Stimulated activated CD4-positive, alpha-beta T cell treated with anti-CD3 and anti-CD28 coated beads, Interleukin-2, amount 100 ng/mL, for 48 hours (primary cell): ENCODE measurements around the gene DLG1.

Experiments used
- DNase-seq, 2 donors: peaks; one replicate each; pipeline ENCODE4 v3.0.0-alpha.2; 2020

Gene DLG1

DNA sequence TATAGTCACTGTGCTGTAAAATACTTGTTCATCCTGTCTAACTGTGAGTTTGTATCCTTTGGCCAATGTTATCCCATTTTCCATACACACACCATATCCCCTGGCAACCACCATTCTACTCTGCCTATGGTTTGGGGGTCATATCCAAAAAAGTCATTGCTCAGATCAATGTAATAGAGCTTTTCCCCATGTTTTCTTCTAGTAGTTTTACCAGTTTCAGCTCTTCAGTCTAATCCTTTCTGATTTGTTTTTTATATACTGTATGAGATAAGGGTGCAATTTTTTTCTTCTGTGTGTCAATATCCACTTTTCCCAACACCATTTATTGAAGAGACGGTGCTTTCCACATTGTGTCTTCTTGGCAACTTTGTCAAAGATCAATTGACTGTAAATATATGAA lies 14.0 kb upstream of the DLG1 start:
- no peak for DNase-seq

DNA sequence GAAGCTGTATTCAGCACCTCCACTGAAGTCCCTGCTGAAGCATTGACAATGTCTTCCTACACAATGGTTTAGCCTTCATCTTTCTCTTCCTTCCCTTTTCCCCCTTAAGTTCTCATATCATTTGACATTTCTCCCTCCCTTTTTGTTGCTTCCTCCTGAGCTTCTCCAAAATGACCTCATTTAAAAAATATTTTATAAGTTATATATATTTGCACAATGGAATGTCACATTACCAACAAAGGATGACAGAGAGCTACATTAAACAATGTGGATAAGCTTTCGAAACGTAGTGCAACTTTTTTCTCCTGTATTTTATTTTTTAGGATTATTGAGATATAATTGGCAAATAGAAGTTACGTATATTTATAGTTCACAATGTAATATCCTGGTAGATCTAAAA lies 13.2 kb upstream of the DLG1 start:
- no peak for DNase-seq

DNA sequence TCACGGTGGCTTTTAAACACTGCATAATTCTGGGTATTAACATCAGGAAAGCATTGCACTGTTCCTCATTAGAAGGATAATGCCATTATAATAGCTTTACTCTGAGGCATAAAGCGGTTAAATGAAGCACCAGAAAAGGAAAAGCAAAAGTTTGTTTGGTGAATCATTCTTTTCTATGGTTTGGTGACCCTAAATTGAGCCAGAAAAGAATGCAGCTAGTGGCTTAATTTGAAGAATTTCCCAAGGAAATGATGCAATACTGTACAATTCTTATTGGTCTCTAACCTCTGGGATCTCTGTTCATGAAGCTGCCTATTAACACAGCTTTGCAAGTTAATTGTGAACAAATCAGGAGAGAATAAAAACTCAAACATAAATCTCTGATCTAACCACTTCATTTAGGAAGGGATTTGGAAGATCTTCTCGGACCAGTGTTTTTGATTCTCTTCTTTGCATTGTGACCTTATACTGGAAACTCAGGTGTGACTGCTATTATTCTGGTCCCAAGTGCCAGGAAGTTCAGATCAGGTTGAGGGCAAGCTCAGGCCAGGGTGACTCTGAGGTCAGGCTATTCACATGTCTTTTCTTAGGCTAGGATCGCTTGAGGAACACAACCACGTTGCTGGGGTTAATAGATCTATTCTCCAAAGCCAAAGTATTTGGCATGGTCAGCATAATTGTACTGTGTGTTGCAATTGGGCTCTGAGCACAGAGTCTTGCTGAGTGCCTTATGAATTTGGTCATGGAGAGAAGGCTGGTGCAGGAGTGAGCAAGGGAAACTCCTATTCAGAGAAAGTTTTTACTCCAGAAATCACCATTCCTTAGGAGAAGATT lies 11.3 kb upstream of the DLG1 start:
- no peak for DNase-seq

GRCh38 chr3:197308591-197308990 lies 10.2 kb upstream of the DLG1 start:
- no peak for DNase-seq

DNA sequence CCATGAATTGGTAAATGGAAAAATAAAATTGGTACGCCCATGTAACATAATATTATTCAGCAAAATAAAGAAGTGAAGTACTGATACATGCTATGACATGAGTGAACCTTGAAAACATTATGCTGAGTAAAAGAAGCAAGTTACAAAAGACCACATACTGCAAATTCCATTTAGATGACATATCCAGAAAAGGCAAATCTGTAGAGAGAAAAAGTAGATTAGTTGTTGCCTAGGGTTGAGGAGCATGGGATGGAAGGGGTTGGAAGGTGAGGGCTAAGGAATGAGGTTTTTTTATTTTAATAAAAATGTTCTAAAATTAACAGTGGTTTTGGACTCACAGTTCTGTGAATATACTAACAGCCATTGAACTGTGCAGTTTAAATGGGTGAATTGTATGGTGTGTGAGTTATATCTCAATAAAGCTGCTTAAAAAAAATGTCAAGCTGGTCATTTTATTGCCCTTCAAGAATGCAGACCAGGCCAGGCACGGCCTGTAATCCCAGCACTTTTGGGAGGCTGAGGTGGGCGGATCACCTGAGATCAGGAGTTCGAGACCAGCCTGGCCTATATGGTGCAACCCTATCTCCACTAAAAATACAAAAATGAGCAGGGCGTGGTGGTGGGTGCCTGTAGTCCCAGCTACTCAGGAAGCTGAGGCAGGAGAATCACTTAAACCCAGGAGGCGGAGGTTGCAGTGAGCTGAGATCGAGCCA lies 8.1 kb upstream of the DLG1 start:
- DNase-seq: no peak

GRCh38 chr3:197305854-197306253 lies 7.4 kb upstream of the DLG1 start:
- DNase-seq: no peak

DNA sequence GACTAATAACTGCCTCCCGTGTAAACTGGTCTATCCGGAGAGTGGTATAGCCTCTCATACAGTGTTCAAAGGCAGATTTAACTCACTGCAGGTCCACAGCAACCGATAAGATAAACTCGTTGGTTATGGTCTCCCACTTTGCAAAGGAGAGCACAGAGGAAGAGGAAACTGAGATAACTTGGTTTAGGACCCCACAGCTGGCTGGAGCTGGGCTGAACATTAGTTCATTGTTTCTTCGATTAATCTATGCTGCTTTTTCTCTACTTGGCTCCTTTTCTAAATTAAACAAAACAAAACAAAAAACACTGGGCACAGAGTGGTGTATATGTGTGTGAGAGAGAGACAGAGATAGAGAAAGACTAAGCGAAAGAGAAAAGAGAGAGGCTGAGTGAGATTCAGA lies 5.0 kb upstream of the DLG1 start:
- DNase-seq: no peak

DNA sequence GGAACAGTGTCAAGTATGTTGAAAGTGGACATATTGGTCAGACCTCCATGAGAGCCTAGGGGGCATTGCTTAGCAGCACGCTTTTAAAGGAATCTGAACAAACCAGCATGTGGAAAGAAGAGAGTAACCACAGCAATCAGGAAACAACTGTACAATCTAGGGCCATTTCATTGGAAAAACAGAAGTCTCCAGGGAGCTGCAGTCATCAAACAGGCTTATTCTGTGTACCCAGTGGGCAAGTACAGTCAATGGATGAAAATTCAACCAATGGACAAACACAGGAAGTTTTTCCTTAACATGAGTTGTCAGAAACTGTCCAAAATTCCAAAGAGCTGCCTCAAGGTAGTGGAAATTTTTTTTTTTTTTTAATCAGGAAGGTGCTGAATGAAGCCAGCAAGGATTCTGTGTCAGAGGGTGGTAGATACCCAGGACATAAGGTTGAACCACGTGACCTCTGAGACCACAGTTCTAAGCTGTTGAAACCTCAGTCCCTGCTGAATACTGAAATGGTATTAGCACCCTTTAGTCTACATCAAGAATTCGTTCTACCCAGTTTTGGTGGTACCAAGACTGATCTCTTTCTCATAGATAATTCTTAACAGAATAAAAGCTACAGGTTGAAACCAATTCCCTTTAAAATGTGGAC lies 4.4 kb upstream of the DLG1 start:
- no peak for DNase-seq

GRCh38 chr3:197302033-197302432 lies 3.6 kb upstream of the DLG1 start:
- DNase-seq: no peak

- DNase-seq: no peak
Measured at GRCh38 chr3:197300361-197300760, 1.9 kb upstream of the DLG1 start.

DNA sequence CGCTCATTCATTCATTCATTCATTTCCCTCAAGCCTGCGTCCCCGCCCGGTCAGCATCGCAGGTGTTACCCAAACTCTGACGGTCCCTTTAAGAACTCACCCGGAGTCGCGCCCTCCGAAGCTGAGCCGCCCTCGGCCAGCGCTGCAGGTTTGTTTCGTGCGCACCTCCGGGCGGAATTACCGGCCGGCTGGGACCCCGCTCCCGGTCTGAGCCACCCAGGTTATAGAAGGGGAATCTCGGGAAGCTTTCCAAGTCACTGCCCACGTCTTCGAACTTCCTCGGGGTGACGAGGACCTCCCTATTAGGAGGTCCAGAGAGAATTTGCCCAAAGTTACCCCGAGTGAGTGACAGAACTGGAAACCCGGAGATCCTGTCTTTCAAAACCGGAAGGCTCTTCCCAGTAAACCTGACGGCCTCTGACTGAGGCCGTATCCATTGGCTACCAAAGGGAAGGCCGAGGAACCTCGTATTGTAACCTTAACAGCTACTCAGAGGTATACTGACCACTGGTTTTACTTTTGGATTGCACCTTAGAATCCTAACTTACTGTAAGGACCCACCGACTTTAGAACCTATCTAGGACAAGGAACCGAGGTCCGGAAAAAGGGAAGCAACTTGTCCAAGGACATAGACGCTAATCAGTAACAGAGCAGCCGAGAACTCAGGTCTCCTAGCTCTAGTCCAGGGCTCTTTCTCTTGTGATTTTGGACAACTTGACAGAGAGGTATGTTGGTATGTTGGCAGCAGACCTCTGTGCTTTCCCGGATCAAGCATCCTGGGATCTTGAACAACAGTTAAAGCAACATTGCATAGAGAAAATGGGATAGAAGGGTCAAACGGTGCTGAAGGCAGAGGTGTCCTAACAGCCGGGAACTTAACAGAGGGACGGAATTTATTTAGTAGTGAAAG lies 788 bp upstream of the DLG1 start:
- peak in 1 of 2 donors; percentile 26 for DNase-seq

GRCh38 chr3:197297476-197298340 lies 704 bp downstream of the DLG1 start:
- peak; percentile 85 to 86 for DNase-seq

- no peak for DNase-seq
Measured at GRCh38 chr3:197297002-197297401, 1.4 kb downstream of the DLG1 start.

DNA sequence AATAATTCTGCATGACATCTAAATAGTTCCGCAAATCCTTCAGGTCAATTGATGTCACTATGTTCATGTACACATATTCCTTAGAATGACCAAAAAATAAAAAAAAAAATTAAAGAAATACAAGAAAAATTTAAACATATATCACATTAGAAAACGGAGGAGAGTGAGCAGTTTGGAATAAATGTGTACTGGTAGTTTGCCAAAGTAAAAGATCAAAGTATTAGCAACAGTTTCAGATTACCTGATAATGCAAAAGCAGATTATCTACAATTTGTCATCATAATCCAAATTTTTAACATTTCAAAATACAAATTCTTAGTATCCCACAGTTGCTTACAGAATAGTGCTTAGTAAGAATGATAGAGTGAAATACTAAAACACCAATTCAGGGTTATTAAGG lies 1.9 kb downstream of the DLG1 start:
- DNase-seq: no peak

GRCh38 chr3:197295871-197296270 lies 2.5 kb downstream of the DLG1 start:
- no peak for DNase-seq

- DNase-seq: no peak
Measured at GRCh38 chr3:197293605-197294237, 4.7 kb downstream of the DLG1 start.

DNA sequence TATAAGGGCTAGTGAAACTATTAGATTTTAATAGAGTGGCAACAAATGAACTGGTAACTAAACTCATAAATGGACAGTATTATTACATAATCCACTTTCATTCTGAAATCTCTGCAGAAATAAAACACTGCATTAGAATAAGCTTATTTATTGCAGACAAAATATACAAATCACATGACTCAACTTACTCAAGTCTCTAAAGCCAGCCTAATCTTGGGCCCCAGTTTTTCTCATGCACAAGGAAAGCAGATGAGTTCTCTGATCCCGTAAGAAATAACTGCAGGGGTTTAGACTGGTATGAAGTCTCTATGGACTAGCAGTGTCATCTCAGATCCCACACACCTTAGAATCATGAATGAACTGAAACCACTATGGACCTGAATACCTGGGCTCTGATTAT lies 5.8 kb downstream of the DLG1 start:
- DNase-seq: no peak

- no peak for DNase-seq
Measured at GRCh38 chr3:197292083-197292646, 6.2 kb downstream of the DLG1 start.

DNA sequence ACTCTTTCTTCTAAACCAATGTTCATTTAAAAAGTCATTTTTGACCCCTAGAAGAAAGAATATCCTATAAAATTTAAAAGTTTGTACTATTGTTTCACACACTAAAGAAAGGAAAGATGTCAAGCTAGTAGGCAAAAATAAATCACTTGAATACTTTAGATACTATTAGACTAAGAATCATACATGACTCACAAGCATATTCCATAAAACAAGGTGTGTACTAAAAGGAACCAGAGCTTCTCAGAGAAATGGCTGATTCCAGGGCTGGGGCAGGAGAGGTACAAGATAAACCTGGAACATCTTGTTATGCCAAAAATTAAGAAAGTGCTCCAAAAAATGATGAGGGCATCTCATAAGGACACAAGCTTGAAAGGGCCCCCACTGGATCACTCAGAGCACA lies 8.7 kb downstream of the DLG1 start:
- DNase-seq: no peak

DNA sequence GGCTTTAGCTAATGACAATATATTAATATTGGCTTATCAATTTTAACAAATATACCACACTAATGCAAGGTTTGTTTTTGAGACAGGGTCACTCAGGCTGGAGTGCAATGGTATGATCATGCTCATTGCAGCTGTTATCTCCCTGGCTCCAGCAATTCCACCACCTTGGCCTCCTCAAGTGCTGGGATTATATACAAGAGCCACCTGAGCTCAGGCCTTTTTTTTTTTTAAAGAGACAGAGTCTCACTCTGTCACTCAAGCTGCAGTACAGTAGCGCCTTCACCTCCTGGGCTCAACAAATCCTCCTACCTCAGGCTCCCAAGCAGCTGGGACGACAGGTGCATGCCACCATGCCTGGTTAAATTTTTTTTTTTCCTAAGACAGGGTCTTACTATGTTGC lies 11.7 kb downstream of the DLG1 start:
- no peak for DNase-seq

DNA sequence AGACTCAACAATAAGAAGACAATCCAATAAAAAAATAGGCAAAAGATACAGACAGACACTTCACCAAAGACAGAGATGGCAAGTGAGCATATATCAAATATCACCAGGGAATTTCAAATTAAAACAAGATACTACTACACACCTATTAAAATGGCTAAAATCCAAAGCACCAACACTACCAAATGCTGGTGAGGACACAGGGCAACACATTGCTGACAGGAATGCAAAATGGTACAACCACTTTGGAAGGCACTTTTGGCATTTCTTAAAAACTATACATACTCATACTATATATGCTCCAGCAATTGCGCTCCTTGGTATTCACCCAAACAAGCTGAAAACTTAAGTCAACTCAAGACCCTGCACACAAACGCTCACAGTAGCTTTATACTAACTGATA lies 12.9 kb downstream of the DLG1 start:
- no peak for DNase-seq
